GM12873 (cell line): ENCODE data around the gene GALNT12.

Experiments
- CTCF ChIP-seq: IDR thresholded peaks from 2 replicates; pipeline ENCODE4 v1.5.1; 2012; ENCODE audit warnings: low read depth, mild to moderate bottlenecking, moderate library complexity, low read length, control low read depth; ENCODE audit not compliant: insufficient read depth; ENCODE audit errors: missing control alignments

The GALNT12 gene

DNA sequence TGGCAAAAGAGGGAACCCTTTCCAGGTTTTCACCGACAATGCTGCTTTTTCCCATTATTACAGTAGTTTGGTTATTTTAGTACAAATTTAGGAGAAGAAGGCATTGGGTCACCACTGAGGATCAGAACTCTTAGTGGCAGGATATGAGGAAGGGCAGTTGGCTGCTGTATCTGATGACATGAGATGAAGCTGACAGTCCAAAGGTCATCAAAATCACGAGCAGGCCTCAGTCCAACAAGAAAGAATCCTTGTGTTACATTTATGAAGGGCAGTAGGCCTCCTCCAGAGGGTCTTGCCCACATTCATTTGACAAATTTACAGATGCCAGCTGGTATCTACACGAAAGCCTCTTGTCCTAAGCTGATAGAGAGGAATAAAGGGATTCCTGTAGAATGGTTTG, 86.7 kb downstream of the GALNT12 start:
- TF ChIP-seq CTCF = no peak

DNA sequence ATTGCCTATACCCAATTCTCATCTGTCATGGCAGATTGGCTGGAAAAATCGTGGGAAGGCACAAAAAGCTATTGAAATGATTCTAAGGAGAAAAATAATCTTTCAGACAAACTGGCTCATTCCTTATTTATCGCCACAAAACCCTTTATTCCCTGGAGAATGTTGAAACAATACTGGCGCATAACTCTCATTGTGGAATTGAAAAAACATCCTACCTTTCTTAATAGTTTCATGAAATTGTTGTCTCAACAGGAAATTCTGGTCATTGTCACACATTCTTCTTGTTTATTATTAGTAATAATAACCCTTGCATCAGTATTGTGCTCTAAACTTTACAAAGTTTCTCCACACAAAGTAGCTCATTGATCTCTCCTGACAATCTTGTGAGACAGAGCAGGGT, 87.3 kb downstream of the GALNT12 start:
- no peak for TF ChIP-seq CTCF

DNA sequence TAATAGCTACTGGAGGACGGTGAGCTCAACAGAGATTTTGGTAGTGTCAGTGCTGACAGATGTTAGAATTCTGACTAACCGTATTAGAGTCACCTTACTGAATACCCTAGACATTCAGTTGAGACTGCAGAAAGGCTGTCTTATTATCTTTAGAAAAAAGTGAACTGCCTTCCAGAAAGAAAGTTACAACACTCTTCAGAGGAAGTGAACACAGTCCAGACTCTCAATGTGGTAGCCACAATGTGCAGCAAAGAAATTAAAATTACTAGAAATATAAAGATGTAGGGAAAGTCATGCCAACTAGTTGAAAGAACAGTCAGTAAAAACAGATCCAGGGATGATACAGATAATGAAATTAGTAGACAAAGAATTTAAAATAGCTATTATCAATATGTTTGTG, 89.2 kb downstream of the GALNT12 start:
- no peak for TF ChIP-seq CTCF

DNA sequence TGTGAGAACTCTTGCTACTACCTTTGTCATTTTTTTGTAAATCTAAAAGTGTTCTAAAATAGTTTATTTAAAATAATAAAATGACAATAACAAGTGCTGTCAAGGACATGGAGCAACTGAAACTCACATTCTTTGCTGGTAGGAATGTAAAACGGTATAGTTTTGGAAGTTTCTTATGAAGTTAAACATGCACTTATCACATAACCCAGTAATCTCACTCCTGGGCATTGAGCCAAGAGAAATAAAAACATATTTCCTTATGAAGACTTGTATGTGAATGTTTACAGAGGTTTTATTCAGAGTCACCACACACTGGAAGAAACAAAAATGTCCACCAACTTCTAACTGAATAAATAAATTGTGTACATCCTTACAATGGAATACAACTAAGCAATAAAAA, 90.3 kb downstream of the GALNT12 start:
- no peak for TF ChIP-seq CTCF

GRCh38 chr9:98899408-98900056, 92.1 kb downstream of the GALNT12 start:
- no peak for TF ChIP-seq CTCF
